ENCODE results near the gene KCNB1. TPM values are rescaled to one million over a fixed set of nuclear protein-coding genes. Genes with fewer than 3 reads are reported as not detected.
A peak's percentile ranks its signal among the peaks of the same experiment; 100 is the strongest.

The KCNB1 gene
- total RNA-seq, 1 donor from 2014 or later = 2.1 TPM

- no peaks in the 10 kb centered on the region for H3K36me3 ChIP-seq (ENCODE audit: control insufficient read depth in 3 of 3, insufficient read depth in 3 of 3, low read length in 3 of 3)
- H3K4me1 ChIP-seq (ENCODE audit: control insufficient read depth in 3 of 3, insufficient read depth in 3 of 3, low read length in 3 of 3) = peaks cover 19 to 31% (median 28%) of the 10 kb centered on the region in 3 donors
- H3K27ac ChIP-seq (ENCODE audit: low read depth, low read length) = no peak overlapping the region
- H3K4me3 ChIP-seq (ENCODE audit: low read length in 3 of 3) = peak overlapping the region in 1 of 3 donors; percentile 22
- H3K9me3 ChIP-seq (ENCODE audit: control insufficient read depth in 3 of 3, low read length in 3 of 3) = no peaks in the 10 kb centered on the region
- no peaks in the 10 kb centered on the region for H3K27me3 ChIP-seq (ENCODE audit: control insufficient read depth in 3 of 3, insufficient read depth in 3 of 3, low read length in 3 of 3)
- H3K9ac ChIP-seq (ENCODE audit: low read depth in 1 of 3, low read length in 3 of 3) = peak overlapping the region in 1 of 3 donors; percentile 64
Measured at GRCh38 chr20:49360242-49360968, 122.1 kb downstream of the KCNB1 start.

- H3K9ac ChIP-seq (ENCODE audit: low read depth in 1 of 3, low read length in 3 of 3) = peak overlapping the region in 1 of 3 donors; percentile 79
- H3K4me1 ChIP-seq (ENCODE audit: control insufficient read depth in 3 of 3, insufficient read depth in 3 of 3, low read length in 3 of 3) = peaks cover 31 to 53% (median 35%) of the 10 kb centered on the region in 3 donors
- H3K4me3 ChIP-seq (ENCODE audit: low read length in 3 of 3) = peak overlapping the region in 1 of 3 donors; percentile 16
- H3K27me3 ChIP-seq (ENCODE audit: control insufficient read depth in 3 of 3, insufficient read depth in 3 of 3, low read length in 3 of 3) = no peaks in the 10 kb centered on the region
- peak overlapping the region; percentile 77 for H3K27ac ChIP-seq (ENCODE audit: low read depth, low read length)
- H3K9me3 ChIP-seq (ENCODE audit: control insufficient read depth in 3 of 3, low read length in 3 of 3) = no peaks in the 10 kb centered on the region
- no peaks in the 10 kb centered on the region for H3K36me3 ChIP-seq (ENCODE audit: control insufficient read depth in 3 of 3, insufficient read depth in 3 of 3, low read length in 3 of 3)
Measured at GRCh38 chr20:49356676-49357075, 125.8 kb downstream of the KCNB1 start.

DNA sequence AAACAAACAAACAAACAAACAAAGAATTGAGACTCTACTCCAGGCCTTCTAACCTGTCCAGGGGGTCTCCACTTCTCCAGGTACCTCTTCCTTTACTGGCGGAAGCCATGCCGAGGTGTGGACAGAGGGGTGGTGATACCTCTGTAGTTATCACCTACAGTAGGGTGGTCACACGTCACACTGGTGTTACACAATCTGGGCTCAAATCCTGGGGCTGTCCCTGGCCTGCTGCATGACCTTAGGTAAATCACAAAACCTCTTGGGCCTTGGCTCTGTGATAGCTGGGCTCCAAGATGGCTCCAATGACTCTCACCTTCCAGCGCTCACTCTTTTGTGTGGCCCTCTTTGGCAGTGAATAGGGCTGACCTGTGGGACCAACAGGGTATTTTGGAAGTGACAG, 127.8 kb downstream of the KCNB1 start:
- Histone ChIP-seq H3K27ac (ENCODE audit: low read depth, low read length) (peak overlapping the region; percentile 77), H3K9ac (ENCODE audit: low read depth in 1 of 3, low read length in 3 of 3) (no peak overlapping the region), H3K9me3 (ENCODE audit: control insufficient read depth in 3 of 3, low read length in 3 of 3) (no peaks in the 10 kb centered on the region), H3K4me1 (ENCODE audit: control insufficient read depth in 3 of 3, insufficient read depth in 3 of 3, low read length in 3 of 3) (peaks cover 26 to 45% (median 31%) of the 10 kb centered on the region in 3 donors), H3K36me3 (ENCODE audit: control insufficient read depth in 3 of 3, insufficient read depth in 3 of 3, low read length in 3 of 3) (no peaks in the 10 kb centered on the region), H3K4me3 (ENCODE audit: low read length in 3 of 3) (no peak overlapping the region), H3K27me3 (ENCODE audit: control insufficient read depth in 3 of 3, insufficient read depth in 3 of 3, low read length in 3 of 3) (no peaks in the 10 kb centered on the region)

GRCh38 chr20:49353348-49353747, 129.1 kb downstream of the KCNB1 start:
- no peaks in the 10 kb centered on the region for H3K9me3 ChIP-seq (ENCODE audit: control insufficient read depth in 3 of 3, low read length in 3 of 3)
- H3K27ac ChIP-seq (ENCODE audit: low read depth, low read length) = peak overlapping the region; percentile 5
- no peaks in the 10 kb centered on the region for H3K36me3 ChIP-seq (ENCODE audit: control insufficient read depth in 3 of 3, insufficient read depth in 3 of 3, low read length in 3 of 3)
- no peak overlapping the region for H3K4me3 ChIP-seq (ENCODE audit: low read length in 3 of 3)
- H3K4me1 ChIP-seq (ENCODE audit: control insufficient read depth in 3 of 3, insufficient read depth in 3 of 3, low read length in 3 of 3) = peaks cover 26 to 44% (median 30%) of the 10 kb centered on the region in 3 donors
- peak overlapping the region in 1 of 3 donors; percentile 16 for H3K9ac ChIP-seq (ENCODE audit: low read depth in 1 of 3, low read length in 3 of 3)
- H3K27me3 ChIP-seq (ENCODE audit: control insufficient read depth in 3 of 3, insufficient read depth in 3 of 3, low read length in 3 of 3) = no peaks in the 10 kb centered on the region

GRCh38 chr20:49352751-49353150, 129.7 kb downstream of the KCNB1 start:
- no peaks in the 10 kb centered on the region for H3K9me3 ChIP-seq (ENCODE audit: control insufficient read depth in 3 of 3, low read length in 3 of 3)
- H3K4me1 ChIP-seq (ENCODE audit: control insufficient read depth in 3 of 3, insufficient read depth in 3 of 3, low read length in 3 of 3) = peaks cover 26 to 43% (median 27%) of the 10 kb centered on the region in 3 donors
- no peaks in the 10 kb centered on the region for H3K36me3 ChIP-seq (ENCODE audit: control insufficient read depth in 3 of 3, insufficient read depth in 3 of 3, low read length in 3 of 3)
- no peak overlapping the region for H3K4me3 ChIP-seq (ENCODE audit: low read length in 3 of 3)
- H3K27me3 ChIP-seq (ENCODE audit: control insufficient read depth in 3 of 3, insufficient read depth in 3 of 3, low read length in 3 of 3) = no peaks in the 10 kb centered on the region
- peak overlapping the region in 1 of 3 donors; percentile 27 for H3K9ac ChIP-seq (ENCODE audit: low read depth in 1 of 3, low read length in 3 of 3)
- no peak overlapping the region for H3K27ac ChIP-seq (ENCODE audit: low read depth, low read length)

DNA sequence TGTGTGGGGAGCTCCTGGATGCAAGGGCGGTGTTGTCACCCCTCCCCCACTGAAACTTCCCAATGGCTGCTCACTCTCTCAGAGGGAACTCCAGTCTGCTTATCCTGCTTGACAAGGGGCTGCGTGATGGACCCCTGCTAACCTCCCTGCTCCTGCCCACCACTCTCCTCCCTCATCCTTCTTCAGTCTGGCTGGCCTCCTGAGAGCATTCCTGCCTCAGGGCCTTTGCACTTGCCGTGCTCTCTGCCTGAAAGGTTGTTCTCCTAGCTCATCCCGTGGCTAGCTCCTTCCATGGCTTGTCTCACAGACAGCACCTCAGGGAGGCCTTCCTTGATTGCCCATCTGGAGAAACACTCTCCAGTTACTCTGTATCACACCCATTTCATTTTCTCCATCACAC, 130.7 kb downstream of the KCNB1 start:
- no peak overlapping the region for H3K27ac ChIP-seq (ENCODE audit: low read depth, low read length)

GRCh38 chr20:49349694-49350252, 132.7 kb downstream of the KCNB1 start:
- Histone ChIP-seq H3K27me3 (ENCODE audit: control insufficient read depth in 3 of 3, insufficient read depth in 3 of 3, low read length in 3 of 3) (no peaks in the 10 kb centered on the region), H3K36me3 (ENCODE audit: control insufficient read depth in 3 of 3, insufficient read depth in 3 of 3, low read length in 3 of 3) (no peaks in the 10 kb centered on the region), H3K4me3 (ENCODE audit: low read length in 3 of 3) (no peak overlapping the region), H3K9me3 (ENCODE audit: control insufficient read depth in 3 of 3, low read length in 3 of 3) (no peaks in the 10 kb centered on the region), H3K27ac (ENCODE audit: low read depth, low read length) (no peak overlapping the region), H3K9ac (ENCODE audit: low read depth in 1 of 3, low read length in 3 of 3) (no peak overlapping the region), H3K4me1 (ENCODE audit: control insufficient read depth in 3 of 3, insufficient read depth in 3 of 3, low read length in 3 of 3) (peaks cover 28 to 51% (median 29%) of the 10 kb centered on the region in 3 donors)

More for the DNA sequence above, 130.7 kb downstream of the KCNB1 start:
- Histone ChIP-seq H3K4me1 (ENCODE audit: control insufficient read depth in 3 of 3, insufficient read depth in 3 of 3, low read length in 3 of 3) (peaks cover 20 to 42% (median 21%) of the 10 kb centered on the region in 3 donors), H3K9ac (ENCODE audit: low read depth in 1 of 3, low read length in 3 of 3) (no peak overlapping the region), H3K36me3 (ENCODE audit: control insufficient read depth in 3 of 3, insufficient read depth in 3 of 3, low read length in 3 of 3) (no peaks in the 10 kb centered on the region), H3K9me3 (ENCODE audit: control insufficient read depth in 3 of 3, low read length in 3 of 3) (no peaks in the 10 kb centered on the region), H3K27me3 (ENCODE audit: control insufficient read depth in 3 of 3, insufficient read depth in 3 of 3, low read length in 3 of 3) (no peaks in the 10 kb centered on the region), H3K4me3 (ENCODE audit: low read length in 3 of 3) (no peak overlapping the region)

DNA sequence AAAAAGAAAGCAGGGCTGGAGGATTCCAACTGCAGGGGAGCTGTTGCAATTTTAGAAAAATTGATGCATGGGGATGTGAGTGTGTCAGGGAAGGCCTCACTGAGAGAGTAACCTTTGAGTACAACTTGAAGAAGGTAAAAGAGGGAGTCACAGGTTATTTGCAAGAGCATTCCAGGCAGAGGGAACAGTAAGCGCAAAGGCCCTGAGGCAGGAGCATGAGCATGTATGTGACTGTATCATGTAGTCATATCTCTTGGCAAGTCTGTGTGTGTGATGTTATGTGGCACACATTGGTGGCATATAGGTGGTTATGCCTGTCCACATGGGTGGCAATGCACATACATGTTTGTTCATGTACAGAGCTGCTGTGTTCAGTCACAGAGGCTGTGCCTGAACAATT, 133.4 kb downstream of the KCNB1 start:
- H3K9ac ChIP-seq (ENCODE audit: low read depth in 1 of 3, low read length in 3 of 3) = no peak overlapping the region
- H3K36me3 ChIP-seq (ENCODE audit: control insufficient read depth in 3 of 3, insufficient read depth in 3 of 3, low read length in 3 of 3) = no peaks in the 10 kb centered on the region
- H3K4me1 ChIP-seq (ENCODE audit: control insufficient read depth in 3 of 3, insufficient read depth in 3 of 3, low read length in 3 of 3) = peaks cover 29 to 51% (median 32%) of the 10 kb centered on the region in 3 donors
- no peak overlapping the region for H3K27ac ChIP-seq (ENCODE audit: low read depth, low read length)
- H3K4me3 ChIP-seq (ENCODE audit: low read length in 3 of 3) = no peak overlapping the region
- no peaks in the 10 kb centered on the region for H3K27me3 ChIP-seq (ENCODE audit: control insufficient read depth in 3 of 3, insufficient read depth in 3 of 3, low read length in 3 of 3)
- no peaks in the 10 kb centered on the region for H3K9me3 ChIP-seq (ENCODE audit: control insufficient read depth in 3 of 3, low read length in 3 of 3)

DNA sequence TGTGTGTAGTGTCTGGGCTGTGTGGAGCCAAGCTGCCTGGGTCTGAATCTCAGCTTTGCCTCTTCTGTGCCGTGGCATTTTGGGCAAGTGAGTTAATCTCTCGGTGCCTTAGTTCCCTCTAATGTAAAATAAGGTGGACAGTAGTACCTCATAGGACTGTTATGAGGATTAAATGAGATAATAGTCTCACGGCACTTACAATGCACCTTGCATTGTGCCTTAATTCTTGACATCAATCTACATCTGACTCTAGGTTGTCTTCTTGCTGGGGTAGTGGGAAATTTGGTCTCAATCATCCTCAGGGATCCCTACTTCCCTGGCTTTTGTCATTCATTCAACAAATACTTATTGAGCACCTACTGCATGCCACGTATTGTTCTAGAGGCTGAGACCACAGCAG, 133.9 kb downstream of the KCNB1 start:
- H3K9me3 ChIP-seq (ENCODE audit: control insufficient read depth in 3 of 3, low read length in 3 of 3) = no peaks in the 10 kb centered on the region
- no peak overlapping the region for H3K9ac ChIP-seq (ENCODE audit: low read depth in 1 of 3, low read length in 3 of 3)
- no peak overlapping the region for H3K27ac ChIP-seq (ENCODE audit: low read depth, low read length)
- no peaks in the 10 kb centered on the region for H3K27me3 ChIP-seq (ENCODE audit: control insufficient read depth in 3 of 3, insufficient read depth in 3 of 3, low read length in 3 of 3)
- H3K4me3 ChIP-seq (ENCODE audit: low read length in 3 of 3) = no peak overlapping the region
- peaks cover 29 to 53% (median 34%) of the 10 kb centered on the region in 3 donors for H3K4me1 ChIP-seq (ENCODE audit: control insufficient read depth in 3 of 3, insufficient read depth in 3 of 3, low read length in 3 of 3)
- no peaks in the 10 kb centered on the region for H3K36me3 ChIP-seq (ENCODE audit: control insufficient read depth in 3 of 3, insufficient read depth in 3 of 3, low read length in 3 of 3)

- H3K4me3 ChIP-seq (ENCODE audit: low read length in 3 of 3) = no peak overlapping the region
- H3K27ac ChIP-seq (ENCODE audit: low read depth, low read length) = peak overlapping the region; percentile 87
- H3K9ac ChIP-seq (ENCODE audit: low read depth in 1 of 3, low read length in 3 of 3) = peak overlapping the region in 1 of 3 donors; percentile 10
Measured at GRCh38 chr20:49347156-49347555, 135.3 kb downstream of the KCNB1 start.

More at GRCh38 chr20:49347156-49347555, 135.3 kb downstream of the KCNB1 start:
- peaks cover 30 to 52% (median 33%) of the 10 kb centered on the region in 3 donors for H3K4me1 ChIP-seq (ENCODE audit: control insufficient read depth in 3 of 3, insufficient read depth in 3 of 3, low read length in 3 of 3)
- no peaks in the 10 kb centered on the region for H3K27me3 ChIP-seq (ENCODE audit: control insufficient read depth in 3 of 3, insufficient read depth in 3 of 3, low read length in 3 of 3)
- H3K9me3 ChIP-seq (ENCODE audit: control insufficient read depth in 3 of 3, low read length in 3 of 3) = no peaks in the 10 kb centered on the region
- no peaks in the 10 kb centered on the region for H3K36me3 ChIP-seq (ENCODE audit: control insufficient read depth in 3 of 3, insufficient read depth in 3 of 3, low read length in 3 of 3)

Measured in skeletal muscle tissue (tissue), 4 donors.